Measurements from ENCODE around the gene SLC12A8. TPM values are rescaled to one million over a fixed set of nuclear protein-coding genes. Genes with fewer than 3 reads are reported as not detected.

The SLC12A8 gene
- total RNA-seq, 2 donors from 2014 or later: 0.53 to 1.5 TPM

GRCh38 chr3:125207507-125207906, 5.0 kb downstream of the SLC12A8 start:
- no peak overlapping the region for H3K4me3 Mint-ChIP-seq
- no peaks in the 10 kb centered on the region for H3K4me1 Mint-ChIP-seq
- ATAC-seq (replicated peaks): no peak
- H3K36me3 Mint-ChIP-seq (ENCODE audit: low read depth): no peaks in the 10 kb centered on the region
- no peak overlapping the region for H3K27ac Mint-ChIP-seq
- peaks cover 49% of the 10 kb centered on the region for H3K27me3 Mint-ChIP-seq
- H3K9me3 Mint-ChIP-seq: no peaks in the 10 kb centered on the region

GRCh38 chr3:125206934-125207333, 5.6 kb downstream of the SLC12A8 start:
- peaks cover 3% of the 10 kb centered on the region for H3K9me3 Mint-ChIP-seq
- H3K4me3 Mint-ChIP-seq: no peak overlapping the region
- peaks cover 52% of the 10 kb centered on the region for H3K27me3 Mint-ChIP-seq
- no peak for ATAC-seq (replicated peaks)
- H3K36me3 Mint-ChIP-seq (ENCODE audit: low read depth): no peaks in the 10 kb centered on the region
- H3K4me1 Mint-ChIP-seq: no peaks in the 10 kb centered on the region
- no peak overlapping the region for H3K27ac Mint-ChIP-seq

DNA sequence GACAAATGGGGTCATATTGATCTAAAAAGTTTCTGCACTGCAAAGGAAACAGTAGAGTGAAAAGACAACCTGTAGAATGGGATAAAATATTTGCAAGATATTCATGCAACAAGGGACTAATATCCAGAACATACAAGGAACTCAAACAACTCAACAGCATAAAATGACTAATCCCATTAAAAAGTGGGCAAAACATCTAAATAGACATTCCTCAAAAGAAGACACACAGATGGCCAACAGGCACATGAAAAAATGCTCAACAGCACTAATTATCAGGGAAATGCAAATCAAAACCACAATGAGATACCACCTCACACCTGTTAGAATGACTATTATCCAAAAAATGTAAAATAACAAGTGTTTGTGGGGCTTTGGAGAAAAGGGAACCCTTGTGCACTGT, 8.8 kb downstream of the SLC12A8 start:
- H3K27ac Mint-ChIP-seq: no peak overlapping the region
- no peak for ATAC-seq (replicated peaks)
- peaks cover 3% of the 10 kb centered on the region for H3K9me3 Mint-ChIP-seq
- peaks cover 27% of the 10 kb centered on the region for H3K27me3 Mint-ChIP-seq
- no peaks in the 10 kb centered on the region for H3K36me3 Mint-ChIP-seq (ENCODE audit: low read depth)
- no peaks in the 10 kb centered on the region for H3K4me1 Mint-ChIP-seq
- H3K4me3 Mint-ChIP-seq: no peak overlapping the region

DNA sequence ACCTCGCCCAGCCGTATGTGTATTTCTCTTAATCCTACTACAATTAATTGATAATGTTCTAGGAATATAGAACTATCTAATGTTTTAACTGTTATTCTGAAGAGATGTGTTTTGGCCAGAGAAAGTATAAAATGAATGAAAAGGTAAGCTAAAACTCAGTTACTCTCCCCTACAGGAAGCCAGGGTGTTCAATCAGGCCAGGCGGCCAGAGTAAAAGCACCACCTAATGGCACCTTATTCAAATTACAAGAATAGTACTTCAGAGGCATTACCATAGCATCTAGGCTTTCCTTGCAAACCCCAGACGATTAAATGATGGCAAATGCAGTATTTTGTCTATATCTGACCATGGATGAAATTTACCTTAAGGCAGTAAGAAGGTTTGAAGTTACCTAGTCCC, 10.4 kb downstream of the SLC12A8 start:
- no peak for ATAC-seq (replicated peaks)
- peaks cover 19% of the 10 kb centered on the region for H3K27me3 Mint-ChIP-seq

GRCh38 chr3:125200731-125201139, 11.8 kb downstream of the SLC12A8 start:
- no peak overlapping the region for H3K4me3 Mint-ChIP-seq
- H3K27me3 Mint-ChIP-seq: peaks cover 17% of the 10 kb centered on the region
- no peak overlapping the region for H3K27ac Mint-ChIP-seq
- peak; percentile 86 for ATAC-seq (replicated peaks)
- peaks cover 3% of the 10 kb centered on the region for H3K9me3 Mint-ChIP-seq
- H3K36me3 Mint-ChIP-seq (ENCODE audit: low read depth): no peaks in the 10 kb centered on the region
- H3K4me1 Mint-ChIP-seq: no peaks in the 10 kb centered on the region

More for the DNA sequence above, 10.4 kb downstream of the SLC12A8 start:
- Mint-ChIP-seq H3K4me1 (no peaks in the 10 kb centered on the region), H3K36me3 (ENCODE audit: low read depth) (no peaks in the 10 kb centered on the region), H3K4me3 (no peak overlapping the region), H3K9me3 (peaks cover 3% of the 10 kb centered on the region), H3K27ac (no peak overlapping the region)

GRCh38 chr3:125194849-125195601, 17.5 kb downstream of the SLC12A8 start:
- peak; percentile 86 for ATAC-seq (replicated peaks)
- H3K27me3 Mint-ChIP-seq: peaks cover 18% of the 10 kb centered on the region

DNA sequence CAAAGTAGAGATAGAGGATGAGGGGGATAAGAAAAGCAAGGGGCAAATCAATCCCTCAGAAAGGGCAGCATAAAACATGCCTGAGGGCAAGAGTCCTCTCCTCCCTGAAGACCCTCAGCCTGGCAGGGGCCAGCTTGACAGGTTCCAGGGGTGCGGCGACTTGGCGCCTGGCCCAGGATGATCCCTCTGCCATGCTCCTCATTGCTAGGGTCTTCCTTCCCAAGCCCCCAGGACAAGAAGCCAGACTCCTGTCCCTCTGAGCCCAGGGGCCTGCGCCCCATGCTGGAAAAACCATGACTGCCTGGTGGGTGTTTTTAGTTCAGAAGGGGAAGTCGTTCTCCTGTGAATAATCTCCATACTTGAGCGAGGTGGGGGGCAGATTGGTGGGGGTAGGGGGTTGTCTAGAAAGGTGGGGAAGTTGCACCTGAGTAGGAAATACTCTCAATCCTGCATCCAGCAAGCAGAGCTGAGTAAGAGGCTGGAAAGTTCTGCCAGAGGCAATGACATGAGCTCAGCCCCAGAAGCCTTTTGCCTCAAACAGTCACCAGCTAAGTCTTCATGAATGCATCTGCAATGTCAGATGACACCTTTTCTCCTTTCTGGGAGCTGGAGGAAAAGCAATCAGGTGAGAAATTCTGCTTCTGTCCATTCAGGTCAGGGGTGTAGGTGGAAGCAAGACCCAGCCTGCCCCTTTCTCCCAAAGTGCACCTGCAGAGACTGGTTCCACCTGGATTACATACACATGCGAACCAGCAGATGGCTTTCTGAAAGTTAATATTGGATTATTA, 18.3 kb downstream of the SLC12A8 start:
- Mint-ChIP-seq H3K36me3 (ENCODE audit: low read depth) (no peaks in the 10 kb centered on the region), H3K4me1 (no peaks in the 10 kb centered on the region), H3K27me3 (peaks cover 18% of the 10 kb centered on the region), H3K27ac (no peak overlapping the region), H3K4me3 (no peak overlapping the region), H3K9me3 (no peaks in the 10 kb centered on the region)
- ATAC-seq (replicated peaks): no peak

More at GRCh38 chr3:125194849-125195601, 17.5 kb downstream of the SLC12A8 start:
- Mint-ChIP-seq H3K27ac (no peak overlapping the region), H3K9me3 (no peaks in the 10 kb centered on the region), H3K4me1 (no peaks in the 10 kb centered on the region), H3K36me3 (ENCODE audit: low read depth) (no peaks in the 10 kb centered on the region), H3K4me3 (no peak overlapping the region)

DNA sequence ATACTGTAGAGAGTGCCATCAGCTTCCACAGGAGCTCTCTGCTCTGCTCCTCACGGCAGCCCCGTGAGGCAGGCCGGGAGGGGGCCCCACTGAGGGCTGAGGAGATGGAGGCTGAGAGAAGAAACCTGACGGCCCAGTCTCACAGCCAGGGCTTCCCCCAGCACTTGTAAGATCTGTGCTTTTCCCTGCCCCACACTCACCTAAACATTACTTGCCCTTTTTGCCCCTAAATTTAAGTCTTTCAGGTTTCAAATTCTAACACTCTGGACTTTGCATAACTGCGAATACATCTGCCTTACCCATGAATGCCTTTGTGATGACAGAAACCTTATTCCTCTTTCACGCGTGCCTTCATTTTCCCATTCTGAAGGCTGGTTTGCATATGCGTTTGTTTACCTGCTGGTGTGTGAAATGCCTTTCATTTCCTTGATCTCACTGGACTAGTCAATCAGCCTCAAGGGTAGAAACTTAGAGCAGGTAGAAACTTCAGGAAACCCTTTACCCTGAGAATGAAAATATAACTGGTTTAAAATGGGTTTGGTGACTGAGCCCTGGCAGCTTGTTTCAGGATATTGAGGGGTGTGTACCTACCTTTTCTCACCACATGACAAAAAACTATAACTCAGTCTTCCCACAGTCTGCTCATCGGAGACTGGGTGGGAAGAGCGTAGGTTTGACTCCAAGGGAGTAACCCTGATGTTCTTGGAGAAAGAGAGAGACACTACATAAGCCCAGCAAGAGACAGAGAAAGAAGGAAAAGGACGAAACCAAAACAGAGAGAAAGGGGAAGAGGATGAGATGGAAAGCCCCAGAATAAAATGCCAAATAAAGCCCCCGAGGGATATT, 20.1 kb downstream of the SLC12A8 start:
- Mint-ChIP-seq H3K27me3 (peaks cover 15% of the 10 kb centered on the region), H3K27ac (no peak overlapping the region), H3K36me3 (ENCODE audit: low read depth) (no peaks in the 10 kb centered on the region), H3K4me3 (no peak overlapping the region), H3K4me1 (no peaks in the 10 kb centered on the region), H3K9me3 (no peaks in the 10 kb centered on the region)
- ATAC-seq (replicated peaks): no peak

- ATAC-seq (replicated peaks): peak; percentile 36
- Mint-ChIP-seq H3K4me1 (no peaks in the 10 kb centered on the region), H3K27me3 (peaks cover 13% of the 10 kb centered on the region), H3K27ac (no peak overlapping the region), H3K36me3 (ENCODE audit: low read depth) (no peaks in the 10 kb centered on the region), H3K4me3 (no peak overlapping the region), H3K9me3 (no peaks in the 10 kb centered on the region)
Measured at GRCh38 chr3:125191730-125192129, 20.8 kb downstream of the SLC12A8 start.

GRCh38 chr3:125191256-125191655, 21.3 kb downstream of the SLC12A8 start:
- Mint-ChIP-seq H3K4me1 (no peaks in the 10 kb centered on the region), H3K27me3 (peaks cover 11% of the 10 kb centered on the region), H3K4me3 (no peak overlapping the region), H3K9me3 (no peaks in the 10 kb centered on the region), H3K27ac (no peak overlapping the region), H3K36me3 (ENCODE audit: low read depth) (no peaks in the 10 kb centered on the region)
- ATAC-seq (replicated peaks): no peak

DNA sequence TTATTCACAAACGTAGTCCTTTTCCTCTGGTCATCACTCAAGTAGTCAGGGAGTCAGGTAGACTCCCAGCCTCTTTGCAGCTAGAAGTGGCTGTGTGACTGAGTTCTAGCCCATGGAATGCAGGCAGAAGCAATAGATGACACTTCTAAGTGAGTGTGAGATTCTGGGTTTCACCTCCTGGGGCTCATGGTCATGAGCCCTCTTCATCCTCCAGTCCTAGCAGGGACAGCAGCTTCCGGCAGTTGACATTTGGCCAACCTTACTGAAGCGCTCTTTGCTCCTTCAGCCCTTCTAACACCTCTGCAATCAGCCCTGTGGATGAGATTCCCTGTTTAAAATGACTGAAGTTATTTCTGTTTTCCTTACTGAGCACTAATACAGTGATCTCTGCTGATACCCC, 21.8 kb downstream of the SLC12A8 start:
- no peaks in the 10 kb centered on the region for H3K4me1 Mint-ChIP-seq
- no peaks in the 10 kb centered on the region for H3K9me3 Mint-ChIP-seq
- no peak overlapping the region for H3K4me3 Mint-ChIP-seq
- no peaks in the 10 kb centered on the region for H3K36me3 Mint-ChIP-seq (ENCODE audit: low read depth)
- no peak overlapping the region for H3K27ac Mint-ChIP-seq
- H3K27me3 Mint-ChIP-seq: peaks cover 11% of the 10 kb centered on the region
- ATAC-seq (replicated peaks): no peak

DNA sequence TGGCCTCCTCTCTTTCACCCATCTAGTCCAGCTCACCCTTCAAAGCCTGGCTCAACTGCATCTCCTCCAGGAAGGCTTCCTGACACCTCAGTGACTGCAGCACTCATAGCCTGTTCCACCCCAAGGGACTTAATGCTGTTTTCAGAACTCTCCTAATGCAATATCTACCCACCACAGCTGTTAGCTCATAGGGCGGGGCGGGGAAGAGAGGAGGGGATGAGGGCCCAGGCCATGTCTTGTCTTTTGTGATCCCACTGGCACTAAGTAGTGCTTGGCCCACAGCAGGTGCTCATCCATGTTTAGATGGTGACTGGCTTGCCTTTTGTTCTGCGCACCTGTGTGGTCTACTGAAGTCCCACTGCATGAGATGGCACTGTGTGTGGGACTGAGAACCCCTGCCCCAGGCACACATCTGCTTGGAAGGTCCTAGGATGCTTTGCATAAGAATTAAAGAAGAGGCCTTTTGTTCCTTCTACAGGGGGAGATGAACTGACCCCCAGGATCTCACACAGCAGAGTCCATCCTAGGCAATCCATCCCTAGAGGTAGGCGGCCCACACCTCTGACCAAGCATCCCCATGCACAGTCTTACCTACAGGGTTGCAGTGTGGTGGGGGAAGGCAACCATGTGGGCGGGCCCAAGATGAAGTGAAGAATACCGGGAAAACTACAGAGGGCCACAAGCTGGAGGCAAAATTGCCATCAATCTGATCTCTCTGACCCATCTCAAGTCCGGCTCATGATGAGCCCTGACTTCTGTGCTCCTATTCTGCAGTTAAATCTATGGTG, 23.0 kb downstream of the SLC12A8 start:
- no peak for ATAC-seq (replicated peaks)
- H3K27me3 Mint-ChIP-seq: peaks cover 11% of the 10 kb centered on the region
- no peaks in the 10 kb centered on the region for H3K4me1 Mint-ChIP-seq
- no peaks in the 10 kb centered on the region for H3K9me3 Mint-ChIP-seq
- no peak overlapping the region for H3K27ac Mint-ChIP-seq
- no peak overlapping the region for H3K4me3 Mint-ChIP-seq
- H3K36me3 Mint-ChIP-seq (ENCODE audit: low read depth): no peaks in the 10 kb centered on the region

DNA sequence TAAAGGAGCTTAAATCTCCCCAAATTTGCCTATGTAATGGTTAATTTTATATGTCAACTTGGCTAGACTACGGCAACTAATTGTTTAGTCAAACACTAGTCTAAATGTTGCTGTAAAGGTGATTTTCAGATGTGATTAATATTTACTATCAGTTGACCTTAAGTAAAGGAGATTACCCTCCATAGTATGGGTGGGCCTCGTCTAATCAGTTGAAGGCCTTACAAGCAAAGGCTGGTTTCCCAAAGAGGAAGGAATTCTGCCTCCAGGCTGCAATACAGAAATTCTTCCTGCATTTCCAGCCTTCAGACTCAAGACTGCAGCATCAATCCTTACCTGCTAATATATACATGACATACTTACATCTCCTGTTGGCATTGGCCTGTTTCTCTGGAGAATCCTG, 23.6 kb downstream of the SLC12A8 start:
- Mint-ChIP-seq H3K4me3 (no peak overlapping the region), H3K27ac (no peak overlapping the region), H3K27me3 (peaks cover 11% of the 10 kb centered on the region), H3K4me1 (no peaks in the 10 kb centered on the region), H3K9me3 (no peaks in the 10 kb centered on the region), H3K36me3 (ENCODE audit: low read depth) (no peaks in the 10 kb centered on the region)
- no peak for ATAC-seq (replicated peaks)

DNA sequence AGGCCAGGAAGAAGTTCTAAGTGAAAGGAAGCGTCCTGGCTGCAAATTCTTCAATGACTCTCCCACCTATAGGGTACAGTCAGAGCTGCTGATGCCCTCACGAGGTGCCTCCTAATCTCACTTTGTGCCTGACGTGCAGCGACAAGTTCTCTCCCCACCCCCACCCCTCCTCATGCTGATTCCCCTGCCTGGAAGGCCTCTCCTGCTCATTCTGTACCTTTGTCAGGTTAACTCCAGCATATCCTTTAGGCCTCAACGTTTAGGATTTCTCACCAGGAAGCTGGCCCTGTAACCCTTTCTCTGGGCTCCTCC, 25.0 kb downstream of the SLC12A8 start:
- Mint-ChIP-seq H3K4me1 (no peaks in the 10 kb centered on the region), H3K4me3 (no peak overlapping the region), H3K27me3 (peaks cover 4% of the 10 kb centered on the region), H3K36me3 (ENCODE audit: low read depth) (no peaks in the 10 kb centered on the region), H3K9me3 (no peaks in the 10 kb centered on the region), H3K27ac (no peak overlapping the region)
- ATAC-seq (replicated peaks): no peak

Measured in activated T-helper 17 cell treated with anti-CD3 and anti-CD28 coated beads, Interleukin-2, amount 50 U/mL, for 72 hours (primary cell).